GM12878 (cell line): ENCODE measurements around the gene HAPSTR1. TPM values are rescaled to one million over a fixed set of nuclear protein-coding genes. Genes with fewer than 3 reads are reported as not detected.

ENCODE experiments used
- ATF7 ChIP-seq: fragments of 450-650 bp; IDR thresholded peaks from 2 replicates; pipeline ENCODE4 v1.6.1; 2016; ENCODE audit warnings: low read depth, mild to moderate bottlenecking
- BCL3 ChIP-seq: IDR thresholded peaks from 2 replicates; pipeline ENCODE4 v1.6.1; 2011; ENCODE audit warnings: borderline replicate concordance, low read depth, mild to moderate bottlenecking, moderate library complexity, low read length; ENCODE audit not compliant: insufficient read depth, poor library complexity, severe bottlenecking
- CBX5 ChIP-seq: sonication (generic); IDR thresholded peaks from 2 replicates; pipeline ENCODE4 v1.6.1; 2016; ENCODE audit warnings: low read depth, moderate library complexity, mild to moderate bottlenecking, inconsistent platforms
- E4F1 ChIP-seq: fragments of 450-650 bp; IDR thresholded peaks from 2 replicates; pipeline ENCODE4 v1.6.1; 2018; ENCODE audit warnings: borderline replicate concordance, mild to moderate bottlenecking; ENCODE audit not compliant: partially characterized antibody
- HDAC6 ChIP-seq: fragments of 200-600 bp; sonication (generic); IDR thresholded peaks from one replicate; pipeline ENCODE4 v1.8.0; 2017; ENCODE audit warnings: antibody characterized with exemption; ENCODE audit not compliant: unreplicated experiment
- NBN ChIP-seq: fragments of 450-650 bp; IDR thresholded peaks from 2 replicates; pipeline ENCODE4 v1.6.1; 2016
- PAX5 ChIP-seq: IDR thresholded peaks from 2 replicates; pipeline ENCODE4 v1.6.1; 2011; ENCODE audit warnings: low read depth, low read length, borderline replicate concordance
- RB1 ChIP-seq: fragments of 450-650 bp; formaldehyde crosslinking; IDR thresholded peaks from 2 replicates; pipeline ENCODE4 v1.6.1; 2017; ENCODE audit warnings: mild to moderate bottlenecking, borderline replicate concordance
- SMAD1 ChIP-seq: fragments of 450-650 bp; IDR thresholded peaks from 2 replicates; pipeline ENCODE4 v1.6.1; 2018; ENCODE audit warnings: mild to moderate bottlenecking, low read depth; ENCODE audit not compliant: partially characterized antibody
- SREBF1 ChIP-seq: IDR thresholded peaks from 2 replicates; pipeline ENCODE4 v1.6.1; 2012; ENCODE audit warnings: mild to moderate bottlenecking, low read length
- SUPT20H ChIP-seq: IDR thresholded peaks from 2 replicates; pipeline ENCODE4 v1.6.1; 2011; ENCODE audit warnings: low read depth, mild to moderate bottlenecking, low read length, moderate library complexity, borderline replicate concordance; ENCODE audit not compliant: control insufficient read depth
- USF1 ChIP-seq: IDR thresholded peaks from 2 replicates; pipeline ENCODE4 v1.6.1; 2011; ENCODE audit warnings: borderline replicate concordance, low read depth, mild to moderate bottlenecking, moderate library complexity, mixed read lengths, low read length; ENCODE audit not compliant: insufficient read depth; ENCODE audit errors: extremely low read length
- ZNF24 ChIP-seq: fragments of 450-650 bp; IDR thresholded peaks from 2 replicates; pipeline ENCODE4 v1.6.1; 2017; ENCODE audit warnings: antibody characterized with exemption, mild to moderate bottlenecking
- ZNF274 ChIP-seq: IDR thresholded peaks from one replicate; pipeline ENCODE4 v1.8.0; 2011; ENCODE audit not compliant: insufficient read length, insufficient read depth
- ZSCAN29 ChIP-seq: fragments of 450-650 bp; IDR thresholded peaks from 2 replicates; pipeline ENCODE4 v1.6.1; 2017; ENCODE audit warnings: mild to moderate bottlenecking, moderate library complexity
- polyA plus RNA-seq, 11 experiments: library from polyadenylated mRNA; depleted of rRNA in 4 of 11; unstranded in 6 of 11; stranded (reverse) in 5 of 11; fragments of >200 nt; fragmentation: Nextera tagmentation in 4 of 11; fragmentation: Illumina TruSeq in 1 of 11; extraction: Ambion mirVana in 4 of 11; extraction: Trizol in 1 of 11; gene quantifications; 1 replicate in 1 of 11; 2 replicates in 10 of 11; pipeline versions ENCODE4 v1.2.1 to v1.2.3, GENCODE V29; 2011 to 2016; ENCODE audit warnings: inconsistent platforms in 2 of 11, missing spikeins in 2 of 11, low read depth in 1 of 11
- total RNA-seq, 4 experiments: library from RNA; depleted of rRNA in 3 of 4; stranded (reverse); fragments of >200 nt in 3 of 4; fragmentation: Illumina TruSeq in 1 of 4; extraction: Trizol in 1 of 4; gene quantifications; 2 replicates each; pipeline versions ENCODE4 v1.2.1 to v1.2.3, GENCODE V29; 2013 to 2021

The HAPSTR1 gene
- total and polyA plus RNA-seq, 10 of the 15 experiments (the other 5 are each of a cell fraction or from before 2014, with no cell fraction given) = 8.7 to 52.5 (median 23.1) TPM

DNA sequence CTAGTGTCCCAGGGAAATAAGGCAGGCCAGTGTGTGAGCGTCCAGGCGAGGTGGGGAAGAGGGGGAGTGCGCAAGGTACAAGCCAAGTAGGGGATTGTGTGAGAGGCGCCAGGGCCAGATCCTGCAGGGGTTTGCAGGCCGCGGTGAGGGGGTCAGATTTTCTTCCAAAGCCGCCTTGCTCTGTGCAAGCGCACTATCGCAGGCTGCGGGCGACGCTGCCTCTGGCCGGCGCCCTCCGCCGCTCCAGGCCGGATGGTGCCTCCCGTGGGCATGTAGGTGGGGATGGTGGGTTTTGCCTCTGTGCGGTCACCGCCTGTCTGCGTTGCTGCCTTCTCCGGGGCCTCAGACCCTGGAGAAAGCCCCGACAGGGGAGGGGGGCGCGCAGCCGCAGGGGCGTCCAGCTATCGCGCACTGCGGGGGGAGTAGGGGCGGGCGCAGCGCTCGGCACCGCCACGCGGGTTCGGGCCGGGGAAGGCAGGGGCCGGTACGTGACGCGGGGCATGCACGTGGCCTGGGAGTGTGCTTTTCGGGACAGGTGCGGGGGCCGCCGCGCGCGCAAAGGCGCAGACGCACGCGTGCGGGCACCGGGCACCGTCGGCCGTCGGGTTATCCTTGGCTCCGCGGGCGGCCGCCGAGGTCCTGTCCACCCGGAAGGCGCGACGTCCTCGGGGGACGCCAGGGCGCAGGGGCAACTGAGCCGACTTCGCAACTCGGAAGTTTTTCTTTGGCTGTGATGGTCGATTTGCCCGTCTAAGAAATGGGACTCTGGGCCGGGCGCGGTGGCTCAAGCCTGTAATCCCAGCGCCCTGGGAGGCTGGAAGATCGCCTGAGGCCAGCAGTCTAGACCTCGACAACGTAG is 1.1 kb upstream of the HAPSTR1 start (continued):
- TF ChIP-seq E4F1 = no peak
- TF ChIP-seq ZSCAN29 = no peak
- no peak for TF ChIP-seq HDAC6
- TF ChIP-seq SUPT20H = no peak
- TF ChIP-seq SMAD1 = no peak
- no peak for TF ChIP-seq SREBF1
- peak; percentile 34 for TF ChIP-seq USF1
- no peak for TF ChIP-seq RB1
- no peak for TF ChIP-seq ZNF24
- TF ChIP-seq NBN = no peak
- no peak for TF ChIP-seq PAX5
- no peak for TF ChIP-seq BCL3
- no peak for TF ChIP-seq ZNF274
- no peak for TF ChIP-seq ATF7
- TF ChIP-seq CBX5 = no peak
